Amniotic epithelial cell (primary cell): ENCODE measurements around the gene ICAM2.

Experiments
- DNase-seq: peaks from one replicate; pipeline ENCODE4 v3.0.0-alpha.2; 2010; ENCODE audit warnings: low read depth

The ICAM2 gene

GRCh38 chr17:64020056-64020766 is at the start of gene ICAM2:
ICAM2 (minus strand) TSS chr17:64020633; CDS start chr17:64006691, 13,942 bp downstream.
- no peak for DNase-seq

GRCh38 chr17:64070213-64070612 is 49.8 kb upstream of the ICAM2 start:
- no peak for DNase-seq

DNA sequence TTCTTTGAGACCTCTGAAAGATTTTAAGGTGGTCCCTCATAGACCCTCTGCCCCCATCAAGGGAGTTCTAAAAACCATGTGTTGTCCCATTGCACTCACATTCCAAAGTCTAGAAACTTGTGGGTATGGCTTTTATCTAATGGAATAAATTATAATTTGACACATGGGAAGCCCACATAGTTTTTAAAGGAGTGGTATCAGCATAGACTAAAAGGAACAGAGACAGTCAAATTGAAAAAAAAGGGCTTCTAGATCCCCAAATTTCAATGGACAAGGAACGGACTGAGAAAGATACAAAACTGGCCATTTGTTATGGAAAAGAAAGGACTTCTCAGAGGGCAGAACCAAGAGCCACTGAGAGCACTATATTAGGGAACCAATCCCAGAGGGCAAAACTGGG is 48.7 kb upstream of the ICAM2 start:
- DNase-seq, result no peak

- no peak for DNase-seq
Observed at GRCh38 chr17:64067657-64068056, 47.2 kb upstream of the ICAM2 start.

- no peak for DNase-seq
Observed at GRCh38 chr17:64066716-64067115, 46.3 kb upstream of the ICAM2 start.

DNA sequence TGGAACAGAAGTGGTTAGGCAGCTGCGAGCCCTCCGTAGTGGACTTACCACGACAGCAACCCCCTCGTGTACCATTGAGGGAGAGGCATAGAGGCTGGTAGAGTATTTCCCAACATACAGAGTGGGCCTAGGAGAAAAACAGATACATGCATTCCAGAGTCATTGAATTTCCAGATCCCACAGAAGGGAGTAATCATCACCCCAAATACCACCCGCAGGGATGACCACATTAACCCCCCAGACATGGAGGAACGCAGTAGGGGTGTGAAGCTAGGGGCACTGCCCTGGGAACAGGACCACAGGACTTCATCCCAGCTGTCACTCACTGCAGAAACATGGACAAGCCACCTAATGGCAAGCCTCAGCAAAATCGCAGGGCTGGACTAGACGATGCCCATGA is 44.7 kb upstream of the ICAM2 start:
- DNase-seq, result no peak

- DNase-seq, result no peak
Observed at GRCh38 chr17:64064331-64064730, 43.9 kb upstream of the ICAM2 start.

- peak; percentile 41 for DNase-seq
Observed at GRCh38 chr17:64063766-64064224, 43.4 kb upstream of the ICAM2 start.

DNA sequence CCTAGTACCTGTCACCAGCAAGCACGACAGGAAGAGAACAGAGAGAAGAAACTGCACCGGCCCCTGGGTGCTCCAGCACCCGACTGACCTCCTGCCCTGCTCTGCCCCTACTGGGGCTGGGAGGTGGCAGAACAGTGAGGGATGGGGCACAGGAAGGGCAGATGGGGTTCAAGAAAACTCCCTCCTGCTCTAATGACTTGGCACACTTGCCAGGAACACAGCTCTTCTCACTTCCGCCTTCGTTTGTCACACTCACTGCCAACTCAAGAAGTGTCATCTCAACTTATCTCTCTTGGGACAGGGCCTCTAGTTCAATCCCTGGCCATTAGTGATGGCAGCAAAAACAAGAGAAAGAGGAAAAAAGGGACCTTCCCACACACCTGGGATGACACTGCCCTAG is 42.7 kb upstream of the ICAM2 start:
- no peak for DNase-seq

GRCh38 chr17:64061178-64061898 is 40.9 kb upstream of the ICAM2 start:
- DNase-seq, result peak; percentile 53

GRCh38 chr17:64060331-64060730 is 39.9 kb upstream of the ICAM2 start:
- DNase-seq, result no peak

DNA sequence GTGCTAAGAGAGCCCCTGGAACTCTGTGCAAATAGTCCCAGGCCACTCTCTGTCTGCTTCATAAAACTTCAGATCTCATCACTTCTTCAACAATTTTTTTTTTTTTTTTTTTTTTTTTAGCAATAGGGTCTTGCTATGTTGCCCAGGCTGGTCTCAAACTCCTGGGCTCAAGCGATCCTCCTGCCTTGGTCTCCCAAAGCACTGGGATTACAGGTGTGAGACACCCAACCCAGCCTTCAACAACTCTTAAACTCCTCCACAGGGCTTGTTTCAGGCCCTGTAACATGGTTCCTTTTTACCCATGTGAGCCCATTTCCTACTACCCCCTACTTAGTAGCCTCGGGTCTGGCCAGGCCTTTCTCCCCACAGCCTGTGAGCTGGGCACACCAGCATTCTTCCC is 39.3 kb upstream of the ICAM2 start:
- no peak for DNase-seq

DNA sequence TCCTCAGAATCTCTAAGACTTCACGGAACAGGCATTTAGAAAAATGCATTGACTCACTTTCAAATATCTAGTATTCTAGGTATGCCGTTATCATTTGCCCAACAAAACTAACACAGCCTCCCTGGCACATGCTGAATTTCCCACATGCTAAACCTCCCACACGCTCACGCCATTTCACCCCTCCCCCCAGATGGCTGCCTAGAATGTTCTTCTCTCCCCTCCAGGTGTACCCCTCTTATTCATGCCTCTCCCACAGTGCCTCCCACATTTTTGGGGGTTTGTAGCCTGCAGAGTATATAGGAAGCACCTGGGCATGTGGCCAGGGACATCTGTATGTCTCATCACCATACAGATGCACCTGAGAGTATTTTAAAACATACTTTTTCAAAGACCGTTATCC is 38.2 kb upstream of the ICAM2 start:
- DNase-seq, result peak; percentile 87

DNA sequence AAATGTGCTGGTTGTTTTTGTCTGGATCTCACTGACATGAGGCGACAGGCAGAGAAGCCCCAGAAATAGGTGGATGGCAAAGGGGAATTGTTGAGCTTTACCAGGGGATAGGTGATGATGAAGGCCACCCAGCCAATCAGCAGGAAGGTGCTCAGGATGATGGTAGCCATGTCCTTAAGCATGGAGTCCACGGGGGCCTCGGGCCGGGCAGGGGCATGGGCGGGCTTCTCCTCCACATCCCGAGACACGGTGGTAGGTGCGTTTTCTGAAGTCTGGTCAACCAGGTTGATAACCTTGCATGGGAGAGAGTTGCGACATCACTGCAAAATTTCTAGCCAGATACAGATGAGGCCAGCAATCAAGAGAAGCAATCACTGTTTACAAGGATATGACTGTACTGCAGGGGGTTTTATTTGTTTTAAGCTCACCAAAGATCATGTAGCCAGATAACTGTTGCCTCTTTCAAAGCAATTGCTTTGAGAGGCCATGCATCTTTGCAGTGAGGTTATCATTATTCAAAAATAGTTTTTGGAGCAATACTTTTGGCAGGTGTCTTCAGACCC is 37.3 kb upstream of the ICAM2 start:
- peak; percentile 63 for DNase-seq

DNA sequence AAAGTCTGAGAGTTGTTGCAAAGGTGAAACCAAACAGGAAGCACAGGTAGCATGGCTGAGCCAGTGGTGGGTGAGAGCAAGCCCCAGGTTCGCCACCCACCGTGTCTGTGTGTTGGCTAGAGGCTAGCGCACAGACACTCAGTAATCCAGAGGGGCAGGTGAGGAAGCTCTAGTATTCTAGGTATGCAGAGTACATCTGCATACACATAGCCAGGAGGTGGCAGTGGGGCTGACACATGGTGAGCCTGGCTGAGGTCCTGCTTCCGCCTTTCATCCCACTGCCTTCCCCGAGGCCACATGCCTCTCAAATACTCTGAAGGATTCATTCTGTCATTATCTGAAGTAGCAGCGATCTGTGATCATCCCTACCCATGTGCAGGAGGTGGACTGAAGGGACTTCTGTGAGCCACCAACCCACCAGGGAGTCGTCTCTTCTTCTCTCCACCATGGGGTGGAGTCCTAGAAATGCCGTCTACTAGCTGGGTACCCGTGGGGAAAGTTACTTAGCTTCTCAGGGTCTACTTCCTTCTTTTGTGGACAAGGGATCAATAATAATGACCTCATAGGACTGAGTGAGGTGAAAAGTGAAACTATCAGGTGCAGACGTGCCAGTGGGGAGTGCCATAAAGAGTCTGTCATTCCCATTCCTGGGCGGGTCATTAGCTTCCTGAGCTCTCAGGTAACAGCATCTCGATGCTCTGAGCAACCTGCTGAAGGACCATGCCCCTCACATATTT is 36.0 kb upstream of the ICAM2 start:
- DNase-seq, result no peak

- no peak for DNase-seq
Observed at GRCh38 chr17:64055183-64056142, 35.0 kb upstream of the ICAM2 start.

- DNase-seq, result no peak
Observed at GRCh38 chr17:64054304-64054703, 33.9 kb upstream of the ICAM2 start.

GRCh38 chr17:64053101-64053500 is 32.7 kb upstream of the ICAM2 start:
- DNase-seq, result no peak

DNA sequence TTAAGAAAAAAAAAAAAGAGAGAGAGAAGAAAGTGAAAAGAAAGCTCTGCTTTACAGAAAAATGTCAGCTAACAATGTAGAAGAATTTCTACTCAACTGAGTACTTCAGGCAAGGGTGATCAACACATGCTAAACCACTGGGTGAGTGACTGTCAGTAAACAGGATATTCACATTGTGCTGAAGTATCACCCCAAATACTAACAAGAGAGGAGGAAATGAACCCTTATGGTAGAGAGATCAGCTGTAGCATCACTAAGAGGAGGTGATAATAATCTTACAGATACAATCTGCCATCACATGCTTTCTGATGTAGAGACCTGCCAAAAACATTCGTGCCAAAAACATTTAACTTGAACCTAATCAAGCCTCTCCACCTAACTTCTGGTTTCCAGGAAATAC is 30.7 kb upstream of the ICAM2 start:
- no peak for DNase-seq

GRCh38 chr17:64048805-64049204 is 28.4 kb upstream of the ICAM2 start:
- DNase-seq, result no peak

DNA sequence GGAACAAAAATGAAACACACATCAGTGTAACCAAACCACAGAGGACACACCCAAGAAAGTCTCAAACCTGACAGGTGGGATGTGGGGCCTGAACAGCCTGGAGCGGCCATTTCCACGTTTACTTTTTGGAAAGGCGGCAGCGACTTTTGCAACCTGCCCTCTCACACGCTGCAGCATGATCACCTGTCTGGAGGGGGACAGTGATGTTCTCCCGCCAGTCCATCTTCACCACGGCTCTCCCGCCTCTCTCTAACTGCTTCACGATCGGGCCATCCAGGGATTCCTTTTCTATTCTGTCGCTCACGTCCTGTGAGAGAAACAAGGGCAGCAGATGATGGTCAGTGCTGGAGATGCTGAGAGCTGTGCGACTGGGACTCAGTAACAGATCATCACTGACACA is 24.7 kb upstream of the ICAM2 start:
- no peak for DNase-seq
